Activated B cell treated with CpG ODN at 0.5 μM for 24 hours (primary cell): ENCODE data around the gene LDAH. TPM values are rescaled to one million over a fixed set of nuclear protein-coding genes. Genes with fewer than 3 reads are reported as not detected.
"Not testable (repeated sequence)": the region's sequence is repeated elsewhere in the genome, so short reads cannot be mapped to it uniquely, and the experiment has no call there.

Experiments
- ATAC-seq: fragments of 200-7000 bp; cut with Tn5 transposase; one replicate; pipeline ENCODE4 v1.10.0; 2021; ENCODE audit warnings: low read depth, mild to moderate bottlenecking, moderate library complexity
- CTCF ChIA-PET: fragments of 350-600 bp; sonication (Branson Sonifier 250); formaldehyde crosslinking; loops from one replicate; lab custom pipeline; 2021; ENCODE audit warnings: antibody characterized with exemption; lab: Charles Lee
- POLR2A ChIA-PET: fragments of 350-600 bp; sonication (Branson Sonifier 250); formaldehyde crosslinking; loops from one replicate; lab custom pipeline; 2021; ENCODE audit warnings: antibody characterized with exemption; lab: Charles Lee
- DNase-seq: peaks from one replicate; pipeline ENCODE4 v3.0.0; 2022
- H3K27ac Mint-ChIP-seq: one replicate; pipeline ENCODE4 v1.8.0; 2020; ENCODE audit warnings: mixed read lengths
- H3K27me3 Mint-ChIP-seq: one replicate; pipeline ENCODE4 v1.8.0; 2021; ENCODE audit warnings: mixed read lengths
- H3K36me3 Mint-ChIP-seq: one replicate; pipeline ENCODE4 v1.8.0; 2021; ENCODE audit warnings: low read depth, mixed read lengths
- H3K4me1 Mint-ChIP-seq: one replicate; pipeline ENCODE4 v1.8.0; 2021; ENCODE audit warnings: mixed read lengths
- H3K4me3 Mint-ChIP-seq: one replicate; pipeline ENCODE4 v1.8.0; 2020; ENCODE audit warnings: mild to moderate bottlenecking, mixed read lengths
- H3K9me3 Mint-ChIP-seq: one replicate; pipeline ENCODE4 v1.8.0; 2020; ENCODE audit warnings: mixed read lengths
- intact Hi-C: fragments of 100-400 bp; cut with micrococcal nuclease; formaldehyde crosslinking; loops from one replicate; pipeline ENCODE4 v1.15.1; 2024
- total RNA-seq: library from RNA; stranded (reverse); gene quantifications from 2 replicates; pipeline ENCODE4 v1.2.3, GENCODE V29; 2022
- TF ChIP-seq, protein P1 (sequence below): fragments of 200-600 bp; IDR thresholded peaks from one replicate; pipeline ENCODE4 v1.8.0; 2022; ENCODE audit warnings: antibody characterized with exemption, mild to moderate bottlenecking

Gene LDAH
- total RNA-seq, 1 donor from 2014 or later: 31.2 TPM

DNA sequence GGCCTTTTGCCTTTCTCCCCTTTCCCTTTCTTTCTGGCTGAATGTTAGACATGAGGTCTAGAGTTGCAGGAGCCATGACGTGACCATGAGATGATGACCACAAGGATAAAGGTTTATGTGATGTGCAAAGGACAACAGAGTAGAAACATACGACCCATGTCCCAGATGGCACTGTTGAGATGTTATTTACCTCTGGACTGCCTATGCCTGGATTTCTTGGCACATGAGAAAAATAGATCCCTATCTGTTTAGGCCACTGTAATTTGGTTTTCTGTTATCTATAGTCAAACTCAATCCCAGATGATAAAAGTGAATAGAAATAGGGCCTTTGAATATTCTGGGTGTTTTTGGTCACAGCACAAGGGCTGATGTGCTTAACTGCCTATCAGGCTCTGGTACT is 97.1 kb downstream of the LDAH start:
- ChIA-PET POLR2A (no interaction called here), CTCF (no interaction called here)
- Mint-ChIP-seq H3K4me1 (no peaks in the 10 kb centered on the region), H3K27me3 (no peaks in the 10 kb centered on the region), H3K4me3 (no peak overlapping the region), H3K27ac (no peak overlapping the region), H3K9me3 (no peaks in the 10 kb centered on the region), H3K36me3 (peaks cover 30% of the 10 kb centered on the region)
- intact Hi-C loops: no loop called here
- DNase-seq (no peak), ATAC-seq (no peak)
- TF ChIP-seq, protein P1, sequence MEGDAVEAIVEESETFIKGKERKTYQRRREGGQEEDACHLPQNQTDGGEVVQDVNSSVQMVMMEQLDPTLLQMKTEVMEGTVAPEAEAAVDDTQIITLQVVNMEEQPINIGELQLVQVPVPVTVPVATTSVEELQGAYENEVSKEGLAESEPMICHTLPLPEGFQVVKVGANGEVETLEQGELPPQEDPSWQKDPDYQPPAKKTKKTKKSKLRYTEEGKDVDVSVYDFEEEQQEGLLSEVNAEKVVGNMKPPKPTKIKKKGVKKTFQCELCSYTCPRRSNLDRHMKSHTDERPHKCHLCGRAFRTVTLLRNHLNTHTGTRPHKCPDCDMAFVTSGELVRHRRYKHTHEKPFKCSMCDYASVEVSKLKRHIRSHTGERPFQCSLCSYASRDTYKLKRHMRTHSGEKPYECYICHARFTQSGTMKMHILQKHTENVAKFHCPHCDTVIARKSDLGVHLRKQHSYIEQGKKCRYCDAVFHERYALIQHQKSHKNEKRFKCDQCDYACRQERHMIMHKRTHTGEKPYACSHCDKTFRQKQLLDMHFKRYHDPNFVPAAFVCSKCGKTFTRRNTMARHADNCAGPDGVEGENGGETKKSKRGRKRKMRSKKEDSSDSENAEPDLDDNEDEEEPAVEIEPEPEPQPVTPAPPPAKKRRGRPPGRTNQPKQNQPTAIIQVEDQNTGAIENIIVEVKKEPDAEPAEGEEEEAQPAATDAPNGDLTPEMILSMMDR: no peak

- intact Hi-C loops: no loop called here
- Mint-ChIP-seq H3K27ac (no peak overlapping the region), H3K27me3 (no peaks in the 10 kb centered on the region)
These were observed 98.3 kb downstream of the LDAH start for GRCh38 chr2:20724500-20725053.

GRCh38 chr2:20723543-20723942 is 99.4 kb downstream of the LDAH start:
- H3K9me3 Mint-ChIP-seq: peaks cover 3% of the 10 kb centered on the region
- H3K27ac Mint-ChIP-seq: no peak overlapping the region
- H3K36me3 Mint-ChIP-seq: peaks cover 39% of the 10 kb centered on the region
- ChIA-PET CTCF (interaction anchor here (1.0 kb wide), 1 partner anchor 240 kb away, joined by 6 read pairs; no protein-coding TSS in a partner anchor), POLR2A (no interaction called here)
- no peak for ATAC-seq
- TF ChIP-seq, protein P1: no peak
- intact Hi-C loops: loop anchor here (2.0 kb wide), 1 partner anchor 239 kb away; no protein-coding TSS in a partner anchor
- DNase-seq: no peak
- H3K27me3 Mint-ChIP-seq: no peaks in the 10 kb centered on the region
- H3K4me3 Mint-ChIP-seq: no peak overlapping the region
- no peaks in the 10 kb centered on the region for H3K4me1 Mint-ChIP-seq

More at GRCh38 chr2:20724500-20725053, 98.3 kb downstream of the LDAH start:
- ATAC-seq (no peak), DNase-seq (no peak)
- TF ChIP-seq, protein P1: no peak
- Mint-ChIP-seq H3K4me3 (no peak overlapping the region), H3K9me3 (no peaks in the 10 kb centered on the region), H3K4me1 (no peaks in the 10 kb centered on the region), H3K36me3 (peaks cover 34% of the 10 kb centered on the region)
- POLR2A ChIA-PET: no interaction called here
- CTCF ChIA-PET: no interaction called here

GRCh38 chr2:20722592-20723240 is 100.2 kb downstream of the LDAH start:
- Mint-ChIP-seq H3K27me3 (no peaks in the 10 kb centered on the region), H3K4me3 (no peak overlapping the region), H3K27ac (no peak overlapping the region), H3K36me3 (peaks cover 45% of the 10 kb centered on the region), H3K9me3 (peaks cover 6% of the 10 kb centered on the region), H3K4me1 (no peaks in the 10 kb centered on the region)
- TF ChIP-seq, protein P1: no peak
- intact Hi-C loops: loop anchor here (2.0 kb wide), 1 partner anchor 240 kb away; no protein-coding TSS in a partner anchor
- CTCF ChIA-PET: interaction anchor here (1.0 kb wide), 1 partner anchor 240 kb away, joined by 6 read pairs; no protein-coding TSS in a partner anchor
- POLR2A ChIA-PET: no interaction called here
- no peak for DNase-seq
- no peak for ATAC-seq

- POLR2A ChIA-PET: no interaction called here
- Mint-ChIP-seq H3K4me1 (peaks cover 5% of the 10 kb centered on the region), H3K27ac (no peak overlapping the region), H3K27me3 (no peaks in the 10 kb centered on the region), H3K9me3 (peaks cover 12% of the 10 kb centered on the region), H3K36me3 (peaks cover 49% of the 10 kb centered on the region), H3K4me3 (no peak overlapping the region)
- CTCF ChIA-PET: no interaction called here
- TF ChIP-seq, protein P1: no peak
- DNase-seq (no peak), ATAC-seq (no peak)
- intact Hi-C loops: no loop called here
These were observed 105.3 kb downstream of the LDAH start for GRCh38 chr2:20717641-20718040.

DNA sequence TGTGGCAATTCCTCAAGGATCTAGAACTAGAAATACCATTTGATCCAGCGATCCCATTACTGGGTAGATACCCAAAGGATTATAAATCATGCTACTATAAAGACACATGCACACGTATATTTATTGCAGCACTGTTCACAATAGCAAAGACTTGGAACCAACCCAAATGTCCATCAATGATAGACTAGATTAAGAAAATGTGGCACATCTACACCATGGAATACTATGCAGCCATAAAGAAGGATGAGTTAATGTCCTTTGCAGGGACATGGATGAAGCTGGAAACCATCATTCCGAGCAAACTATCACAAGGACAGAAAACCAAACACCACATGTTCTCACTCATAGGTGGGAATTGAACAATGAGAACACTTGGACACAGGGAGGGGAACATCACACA is 106.7 kb downstream of the LDAH start:
- intact Hi-C loops, DNase-seq, H3K27me3 Mint-ChIP-seq, POLR2A ChIA-PET, H3K27ac Mint-ChIP-seq, H3K4me3 Mint-ChIP-seq, H3K4me1 Mint-ChIP-seq, CTCF ChIA-PET, ATAC-seq: not testable (repeated sequence)
- peaks cover 49% of the 10 kb centered on the region for H3K36me3 Mint-ChIP-seq
- H3K9me3 Mint-ChIP-seq: peaks cover 12% of the 10 kb centered on the region

DNA sequence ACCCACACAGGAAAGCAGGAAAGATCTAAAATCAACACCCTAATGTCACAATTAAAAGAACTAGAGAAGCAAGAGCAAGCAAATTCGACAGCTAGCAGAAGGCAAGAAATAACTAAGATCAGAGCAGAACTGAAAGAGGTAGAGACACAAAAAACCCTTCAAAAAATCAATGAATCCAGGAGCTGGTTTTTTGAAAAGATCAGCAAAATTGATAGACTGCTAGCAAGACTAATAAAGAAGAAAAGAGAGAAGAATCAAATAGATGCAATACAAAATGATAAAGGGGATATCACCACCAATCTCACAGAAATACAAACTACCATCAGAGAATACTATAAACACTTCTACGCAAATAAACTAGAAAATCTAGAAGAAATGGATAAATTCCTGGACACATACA is 108.5 kb downstream of the LDAH start:
- intact Hi-C loops, ATAC-seq, H3K4me3 Mint-ChIP-seq, H3K27ac Mint-ChIP-seq, H3K27me3 Mint-ChIP-seq, DNase-seq, H3K4me1 Mint-ChIP-seq, CTCF ChIA-PET, POLR2A ChIA-PET: not testable (repeated sequence)
- peaks cover 11% of the 10 kb centered on the region for H3K9me3 Mint-ChIP-seq
- peaks cover 44% of the 10 kb centered on the region for H3K36me3 Mint-ChIP-seq

- POLR2A ChIA-PET, CTCF ChIA-PET, intact Hi-C loops, H3K27ac Mint-ChIP-seq, H3K4me1 Mint-ChIP-seq, ATAC-seq, H3K4me3 Mint-ChIP-seq, DNase-seq, H3K9me3 Mint-ChIP-seq, H3K27me3 Mint-ChIP-seq: not testable (repeated sequence)
- peaks cover 42% of the 10 kb centered on the region for H3K36me3 Mint-ChIP-seq
These were observed 109.3 kb downstream of the LDAH start for GRCh38 chr2:20713585-20713984.
